Naive thymus-derived CD8-positive, alpha-beta T cell (primary cell): ENCODE results near the gene UBE3B. TPM values are rescaled to one million over a fixed set of nuclear protein-coding genes. Genes with fewer than 3 reads are reported as not detected.

Experiments used
- ATAC-seq, 2 donors: fragments of 150-1000 bp; cut with Tn5 transposase in 1 of 2; sonication (Bioruptor Pico), chemical (Tn5 transposase) in 1 of 2; 1 replicate in 1 of 2; 2 replicates in 1 of 2; pipeline ENCODE4 v1.10.0; 2021; ENCODE audit warnings: mild to moderate bottlenecking in 2 of 2, moderate library complexity in 2 of 2
- POLR2A ChIA-PET: fragments of 350-600 bp; sonication (Branson Sonifier 250); formaldehyde crosslinking; loops from one replicate; lab custom pipeline; 2021; ENCODE audit warnings: antibody characterized with exemption; lab: Charles Lee
- DNase-seq, 10 donors: peaks; one replicate each; pipeline versions ENCODE4 v3.0.0 to v3.0.0-alpha.2; 2020 to 2022
- H3K27ac Mint-ChIP-seq, 10 donors: one replicate each; pipeline ENCODE4 v1.8.0; 2020 to 2022; ENCODE audit warnings: mild to moderate bottlenecking in 10 of 10, mixed read lengths in 10 of 10, moderate library complexity in 4 of 10, inconsistent platforms in 1 of 10
- H3K27me3 Mint-ChIP-seq, 5 donors: one replicate each; pipeline ENCODE4 v1.8.0; 2021 to 2022; ENCODE audit warnings: mixed read lengths in 5 of 5
- H3K36me3 Mint-ChIP-seq, 3 donors: one replicate each; pipeline ENCODE4 v1.8.0; 2020 to 2022; ENCODE audit warnings: mixed read lengths in 3 of 3, mild to moderate bottlenecking in 2 of 3, inconsistent platforms in 1 of 3
- H3K4me1 Mint-ChIP-seq, 4 donors: one replicate each; pipeline ENCODE4 v1.8.0; 2021 to 2022; ENCODE audit warnings: mixed read lengths in 4 of 4
- H3K4me3 Mint-ChIP-seq, 10 donors: one replicate each; pipeline ENCODE4 v1.8.0; 2020 to 2022; ENCODE audit warnings: mild to moderate bottlenecking in 10 of 10, mixed read lengths in 10 of 10, moderate library complexity in 6 of 10, inconsistent platforms in 1 of 10
- H3K9me3 Mint-ChIP-seq, 9 donors: one replicate each; pipeline ENCODE4 v1.8.0; 2020 to 2022; ENCODE audit warnings: mixed read lengths in 9 of 9, mild to moderate bottlenecking in 3 of 9, inconsistent platforms in 1 of 9, moderate library complexity in 1 of 9
- polyA plus RNA-seq, 3 donors: library from polyadenylated mRNA; unstranded; fragments of 300-500 nt; fragmentation: Illumina TruSeq; gene quantifications; one replicate each; pipeline ENCODE4 v1.2.3, GENCODE V29; 2021
- total RNA-seq, 8 experiments: library from RNA in 2 of 8; stranded (reverse) in 2 of 8; gene quantifications; one replicate each; pipeline ENCODE4 v1.2.3 and lab custom pipeline; 2021 to 2026

UBE3B gene
- total and polyA plus RNA-seq, 5 experiments from 2014 or later: 14.0 to 48.7 (median 19.4) TPM

DNA sequence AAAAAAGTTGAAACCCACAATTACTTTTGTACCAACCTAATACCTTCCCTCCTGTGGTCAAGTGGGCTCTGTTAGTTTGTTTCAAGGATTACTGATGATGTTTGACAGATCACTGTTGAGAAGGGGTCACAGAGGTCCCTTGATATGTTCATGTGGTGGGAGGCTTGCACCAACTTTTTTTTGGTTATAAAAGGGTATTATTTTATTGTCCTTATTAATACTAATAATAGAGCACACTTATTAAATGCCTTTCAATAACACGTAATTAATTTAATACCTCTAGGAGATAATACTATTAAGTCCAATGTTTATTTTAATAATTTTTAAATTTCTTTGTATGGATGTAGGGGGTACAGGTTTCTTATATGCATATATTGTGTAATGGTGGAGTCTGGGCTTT lies 4.4 kb downstream of the UBE3B start:
- DNase-seq: no peak
- Mint-ChIP-seq H3K27ac (no peak overlapping the region), H3K36me3 (peaks cover 0 to 43% (median 12%) of the 10 kb centered on the region in 3 donors), H3K4me1 (peaks cover 9 to 32% (median 24%) of the 10 kb centered on the region in 4 donors), H3K27me3 (no peaks in the 10 kb centered on the region), H3K9me3 (no peaks in the 10 kb centered on the region), H3K4me3 (no peak overlapping the region)
- POLR2A ChIA-PET: no interaction called here
- ATAC-seq: no peak

DNA sequence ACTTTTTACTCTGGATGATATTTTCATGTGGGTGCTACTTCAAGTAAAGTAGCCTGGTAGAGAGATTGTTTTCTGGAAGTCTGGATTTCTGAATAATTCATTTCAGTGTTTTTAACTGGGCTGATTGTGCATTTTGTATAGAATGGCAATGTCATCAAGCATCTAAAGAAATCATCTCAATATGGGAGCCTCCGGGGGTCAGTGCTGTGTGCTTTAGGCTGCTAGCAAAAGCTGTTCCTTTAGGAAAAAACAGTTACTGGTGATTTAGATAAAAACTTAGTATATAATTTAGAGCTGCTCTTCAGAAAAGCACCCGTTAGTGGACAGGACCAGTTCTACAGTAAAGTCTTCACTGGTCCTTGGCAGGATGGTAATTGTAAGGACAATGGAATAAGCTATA lies 5.1 kb downstream of the UBE3B start:
- Mint-ChIP-seq H3K27me3 (no peaks in the 10 kb centered on the region), H3K4me3 (no peak overlapping the region), H3K9me3 (no peaks in the 10 kb centered on the region), H3K4me1 (peaks cover 7 to 26% (median 20%) of the 10 kb centered on the region in 4 donors), H3K27ac (no peak overlapping the region), H3K36me3 (peaks cover 0 to 50% (median 14%) of the 10 kb centered on the region in 3 donors)
- ATAC-seq (no peak), DNase-seq (no peak)
- POLR2A ChIA-PET: no interaction called here

- H3K27ac Mint-ChIP-seq: no peak overlapping the region
- H3K4me1 Mint-ChIP-seq: peaks cover 7 to 23% (median 18%) of the 10 kb centered on the region in 4 donors
- H3K4me3 Mint-ChIP-seq: no peak overlapping the region
- ATAC-seq (no peak), DNase-seq (no peak)
- peaks cover 0 to 54% (median 14%) of the 10 kb centered on the region in 3 donors for H3K36me3 Mint-ChIP-seq
- H3K9me3 Mint-ChIP-seq: no peaks in the 10 kb centered on the region
- POLR2A ChIA-PET: no interaction called here
- H3K27me3 Mint-ChIP-seq: no peaks in the 10 kb centered on the region
Measured at GRCh38 chr12:109482894-109483293, 5.5 kb downstream of the UBE3B start.

GRCh38 chr12:109483346-109483745 lies 5.9 kb downstream of the UBE3B start:
- peaks cover 7 to 18% (median 15%) of the 10 kb centered on the region in 4 donors for H3K4me1 Mint-ChIP-seq
- H3K4me3 Mint-ChIP-seq: no peak overlapping the region

DNA sequence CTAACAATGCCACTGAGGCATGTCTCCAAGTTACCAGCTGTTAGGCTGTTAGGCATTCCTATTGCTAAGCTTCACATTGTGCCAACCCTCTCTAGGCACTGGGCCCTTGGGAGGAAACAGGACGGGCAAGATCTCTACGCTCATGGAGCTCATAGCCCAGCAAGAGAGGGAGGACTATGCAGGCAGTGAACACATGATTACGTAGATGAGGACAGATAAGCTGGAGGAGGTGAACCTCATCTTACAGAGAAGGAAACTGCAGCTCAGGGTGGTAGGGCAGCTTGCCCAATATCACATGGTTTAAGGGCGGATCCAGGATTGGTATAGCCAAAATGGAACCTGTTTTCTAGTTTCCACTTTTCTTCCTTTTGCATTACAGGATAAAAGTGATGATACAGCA lies 7.8 kb downstream of the UBE3B start:
- no peaks in the 10 kb centered on the region for H3K4me1 Mint-ChIP-seq
- DNase-seq (no peak), ATAC-seq (no peak)
- POLR2A ChIA-PET: no interaction called here
- no peak overlapping the region for H3K27ac Mint-ChIP-seq
- peaks cover 5 to 77% (median 20%) of the 10 kb centered on the region in 3 donors for H3K36me3 Mint-ChIP-seq
- no peak overlapping the region for H3K4me3 Mint-ChIP-seq
- no peaks in the 10 kb centered on the region for H3K9me3 Mint-ChIP-seq
- H3K27me3 Mint-ChIP-seq: no peaks in the 10 kb centered on the region

More at GRCh38 chr12:109483346-109483745, 5.9 kb downstream of the UBE3B start:
- Mint-ChIP-seq H3K36me3 (peaks cover 0 to 58% (median 14%) of the 10 kb centered on the region in 3 donors), H3K27me3 (no peaks in the 10 kb centered on the region), H3K27ac (no peak overlapping the region), H3K9me3 (no peaks in the 10 kb centered on the region)
- DNase-seq (no peak), ATAC-seq (no peak)
- POLR2A ChIA-PET: no interaction called here

DNA sequence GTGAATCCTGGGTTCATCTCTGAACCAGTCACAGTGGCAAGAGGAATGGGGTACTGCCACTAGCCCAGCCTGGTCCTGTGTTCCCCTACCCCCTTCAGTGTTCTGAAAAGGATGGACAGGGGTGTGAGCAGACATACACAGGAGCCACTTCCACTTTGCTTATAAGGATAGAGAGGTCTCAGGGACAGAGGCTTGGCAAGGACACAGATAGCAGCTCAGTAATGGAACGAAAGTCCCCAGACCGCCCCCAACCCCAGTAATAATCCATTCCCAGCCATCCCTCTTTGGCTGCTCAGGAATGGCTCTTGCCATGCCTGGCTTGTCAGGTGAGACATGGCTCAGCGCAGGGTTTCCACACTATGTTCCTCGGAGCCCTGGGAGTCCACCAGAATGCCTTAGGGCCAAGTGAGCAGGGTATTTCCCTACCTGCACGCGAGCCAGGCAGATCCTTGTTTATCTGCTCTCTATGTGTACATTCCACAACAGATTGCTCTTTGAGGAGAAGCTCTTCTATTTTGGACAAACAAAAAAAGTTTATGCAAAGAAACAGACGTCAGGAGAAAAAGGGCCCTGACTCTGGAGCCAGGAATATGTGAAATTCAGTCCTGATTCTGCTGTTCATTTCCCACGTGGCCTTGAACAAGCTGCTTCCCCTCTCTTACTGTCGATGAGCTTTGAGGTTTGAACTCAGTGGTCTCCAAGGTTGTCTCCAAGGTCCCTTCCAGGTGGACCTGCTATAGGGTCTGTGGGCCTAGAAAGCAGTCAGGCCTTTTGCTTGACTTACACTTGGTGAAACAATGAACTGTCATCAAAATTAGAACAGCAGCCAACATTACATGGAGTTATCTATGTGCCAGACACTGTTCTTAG lies 10.0 kb downstream of the UBE3B start:
- peaks cover 5 to 94% (median 25%) of the 10 kb centered on the region in 3 donors for H3K36me3 Mint-ChIP-seq
- no peak for ATAC-seq
- H3K9me3 Mint-ChIP-seq: no peaks in the 10 kb centered on the region
- POLR2A ChIA-PET: no interaction called here
- no peak overlapping the region for H3K4me3 Mint-ChIP-seq
- DNase-seq: no peak
- no peak overlapping the region for H3K27ac Mint-ChIP-seq
- no peaks in the 10 kb centered on the region for H3K27me3 Mint-ChIP-seq
- H3K4me1 Mint-ChIP-seq: no peaks in the 10 kb centered on the region

GRCh38 chr12:109488051-109488665 lies 10.7 kb downstream of the UBE3B start:
- H3K27ac Mint-ChIP-seq: peak overlapping the region in 1 of 10 donors; percentile 34
- H3K4me3 Mint-ChIP-seq: no peak overlapping the region
- peaks cover 5 to 94% (median 25%) of the 10 kb centered on the region in 3 donors for H3K36me3 Mint-ChIP-seq
- ATAC-seq (no peak), DNase-seq (no peak)
- H3K9me3 Mint-ChIP-seq: no peaks in the 10 kb centered on the region
- POLR2A ChIA-PET: no interaction called here
- H3K4me1 Mint-ChIP-seq: no peaks in the 10 kb centered on the region
- H3K27me3 Mint-ChIP-seq: no peaks in the 10 kb centered on the region

GRCh38 chr12:109489016-109489954 lies 11.9 kb downstream of the UBE3B start:
- ATAC-seq (no peak), DNase-seq (no peak)
- POLR2A ChIA-PET: no interaction called here
- H3K4me1 Mint-ChIP-seq: peaks cover 0 to under 1% (median 0%) of the 10 kb centered on the region in 4 donors
- H3K27ac Mint-ChIP-seq: no peak overlapping the region
- peaks cover 5 to 91% (median 20%) of the 10 kb centered on the region in 3 donors for H3K36me3 Mint-ChIP-seq
- H3K4me3 Mint-ChIP-seq: no peak overlapping the region
- no peaks in the 10 kb centered on the region for H3K9me3 Mint-ChIP-seq
- no peaks in the 10 kb centered on the region for H3K27me3 Mint-ChIP-seq

DNA sequence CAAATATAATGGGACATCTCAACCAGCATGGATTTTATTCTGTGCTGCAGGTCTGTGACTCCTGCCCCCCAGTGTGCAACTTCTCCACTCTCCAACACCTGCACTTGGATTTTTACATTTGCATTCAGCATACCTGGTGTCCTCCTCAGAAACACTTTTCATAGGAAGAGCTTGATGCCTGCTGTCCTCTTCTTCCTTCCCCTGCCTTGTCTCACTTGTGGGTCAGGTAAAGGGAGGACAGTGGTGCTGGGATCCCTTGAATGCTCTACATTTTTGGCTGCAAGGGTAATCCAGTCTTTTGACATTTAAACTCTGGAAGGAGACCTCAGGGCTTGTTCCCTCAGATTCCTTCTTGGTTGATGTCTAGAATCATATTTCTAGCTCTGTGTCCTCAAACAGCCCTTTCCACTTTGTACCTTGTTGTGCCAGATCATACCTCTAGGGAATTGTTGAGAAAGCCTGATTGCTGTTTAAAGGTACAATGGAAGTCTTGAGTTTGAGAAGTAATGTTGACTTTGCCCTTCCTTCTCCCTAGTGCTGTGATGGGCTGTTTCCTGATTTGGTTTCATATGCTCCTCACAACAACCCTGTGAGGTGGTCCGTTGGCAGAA lies 12.6 kb downstream of the UBE3B start:
- Mint-ChIP-seq H3K4me3 (no peak overlapping the region), H3K9me3 (no peaks in the 10 kb centered on the region), H3K36me3 (peaks cover 5 to 91% (median 28%) of the 10 kb centered on the region in 3 donors), H3K27ac (peak overlapping the region in 3 of 10 donors; percentile 38 to 61 (median 51)), H3K4me1 (peaks cover 0 to 2% (median 0%) of the 10 kb centered on the region in 4 donors), H3K27me3 (no peaks in the 10 kb centered on the region)
- no peak for ATAC-seq
- POLR2A ChIA-PET: interaction anchor here (0.5 kb wide), 1 partner anchor 84 kb away, joined by 7 read pairs; no protein-coding TSS in a partner anchor
- no peak for DNase-seq

- Mint-ChIP-seq H3K36me3 (peaks cover 5 to 90% (median 34%) of the 10 kb centered on the region in 3 donors), H3K4me3 (no peak overlapping the region), H3K4me1 (peaks cover 0 to 3% (median 1%) of the 10 kb centered on the region in 4 donors), H3K27ac (no peak overlapping the region), H3K27me3 (no peaks in the 10 kb centered on the region), H3K9me3 (no peaks in the 10 kb centered on the region)
- DNase-seq (no peak), ATAC-seq (no peak)
- POLR2A ChIA-PET: no interaction called here
Measured at GRCh38 chr12:109491671-109492070, 14.2 kb downstream of the UBE3B start.

GRCh38 chr12:109492371-109492770 lies 14.9 kb downstream of the UBE3B start:
- Mint-ChIP-seq H3K4me3 (no peak overlapping the region), H3K27ac (no peak overlapping the region), H3K36me3 (peaks cover 5 to 87% (median 32%) of the 10 kb centered on the region in 3 donors), H3K4me1 (peaks cover 0 to 3% (median 1%) of the 10 kb centered on the region in 4 donors), H3K9me3 (no peaks in the 10 kb centered on the region), H3K27me3 (no peaks in the 10 kb centered on the region)
- ATAC-seq: no peak
- no peak for DNase-seq
- POLR2A ChIA-PET: no interaction called here

GRCh38 chr12:109493090-109493489 lies 15.7 kb downstream of the UBE3B start:
- Mint-ChIP-seq H3K27me3 (no peaks in the 10 kb centered on the region), H3K4me1 (peaks cover 0 to 3% (median 2%) of the 10 kb centered on the region in 4 donors), H3K36me3 (peaks cover 5 to 87% (median 36%) of the 10 kb centered on the region in 3 donors), H3K27ac (peak overlapping the region in 1 of 10 donors; percentile 64), H3K9me3 (no peaks in the 10 kb centered on the region), H3K4me3 (no peak overlapping the region)
- no peak for ATAC-seq
- DNase-seq: no peak
- POLR2A ChIA-PET: no interaction called here
